Fibroblast of mammary gland (primary cell): Measurements from ENCODE around the gene RITA1.

Experiments used
- DNase-seq: peaks from one replicate; pipeline ENCODE4 v3.0.0-alpha.2; 2010; ENCODE audit warnings: low read depth
- H3K4me3 ChIP-seq: 2 replicates; pipeline ENCODE4 v1.5.1; 2011; ENCODE audit warnings: low read depth, mild to moderate bottlenecking, low read length, moderate library complexity; ENCODE audit not compliant: control insufficient read depth
- TF ChIP-seq, protein P1 (sequence below): conservative IDR thresholded peaks from 2 replicates; pipeline ENCODE4 v1.5.1; 2011; ENCODE audit warnings: low read depth, low read length, inconsistent platforms; ENCODE audit not compliant: control insufficient read depth, insufficient read depth

The RITA1 gene

GRCh38 chr12:113152835-113153814 is 32.4 kb upstream of the RITA1 start:
- DNase-seq, result peak; percentile 70
- no peak overlapping the region for H3K4me3 ChIP-seq
- TF ChIP-seq, protein P1, sequence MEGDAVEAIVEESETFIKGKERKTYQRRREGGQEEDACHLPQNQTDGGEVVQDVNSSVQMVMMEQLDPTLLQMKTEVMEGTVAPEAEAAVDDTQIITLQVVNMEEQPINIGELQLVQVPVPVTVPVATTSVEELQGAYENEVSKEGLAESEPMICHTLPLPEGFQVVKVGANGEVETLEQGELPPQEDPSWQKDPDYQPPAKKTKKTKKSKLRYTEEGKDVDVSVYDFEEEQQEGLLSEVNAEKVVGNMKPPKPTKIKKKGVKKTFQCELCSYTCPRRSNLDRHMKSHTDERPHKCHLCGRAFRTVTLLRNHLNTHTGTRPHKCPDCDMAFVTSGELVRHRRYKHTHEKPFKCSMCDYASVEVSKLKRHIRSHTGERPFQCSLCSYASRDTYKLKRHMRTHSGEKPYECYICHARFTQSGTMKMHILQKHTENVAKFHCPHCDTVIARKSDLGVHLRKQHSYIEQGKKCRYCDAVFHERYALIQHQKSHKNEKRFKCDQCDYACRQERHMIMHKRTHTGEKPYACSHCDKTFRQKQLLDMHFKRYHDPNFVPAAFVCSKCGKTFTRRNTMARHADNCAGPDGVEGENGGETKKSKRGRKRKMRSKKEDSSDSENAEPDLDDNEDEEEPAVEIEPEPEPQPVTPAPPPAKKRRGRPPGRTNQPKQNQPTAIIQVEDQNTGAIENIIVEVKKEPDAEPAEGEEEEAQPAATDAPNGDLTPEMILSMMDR, result peak; percentile 38

GRCh38 chr12:113154351-113154973 is 31.1 kb upstream of the RITA1 start:
- H3K4me3 ChIP-seq, result no peak overlapping the region
- peak; percentile 12 for DNase-seq

GRCh38 chr12:113155060-113155459 is 30.5 kb upstream of the RITA1 start:
- no peak overlapping the region for H3K4me3 ChIP-seq
- TF ChIP-seq, protein P1, result no peak
- no peak for DNase-seq

More at GRCh38 chr12:113154351-113154973, 31.1 kb upstream of the RITA1 start:
- TF ChIP-seq, protein P1, result no peak

DNA sequence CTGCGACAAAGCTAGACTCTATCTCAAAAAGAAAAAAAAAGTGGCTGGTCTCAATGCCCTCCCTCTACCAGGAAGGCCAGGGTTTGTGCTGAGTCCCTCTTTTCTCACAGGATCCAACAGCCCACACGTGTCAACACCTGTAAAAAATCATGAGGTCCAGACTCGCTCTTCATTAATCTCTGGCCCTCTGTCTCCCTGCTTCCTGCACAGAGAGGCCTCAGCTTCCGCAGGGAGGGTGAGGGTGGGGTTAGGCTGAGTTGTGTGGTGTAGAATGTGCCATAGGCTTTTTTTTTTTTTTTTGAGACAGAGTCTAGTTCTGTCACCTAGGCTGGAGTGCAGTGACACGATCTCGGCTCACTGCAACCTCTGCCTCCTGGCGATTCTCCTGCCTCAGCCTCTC is 29.9 kb upstream of the RITA1 start:
- no peak for DNase-seq
- no peak overlapping the region for H3K4me3 ChIP-seq
- TF ChIP-seq, protein P1, result no peak

DNA sequence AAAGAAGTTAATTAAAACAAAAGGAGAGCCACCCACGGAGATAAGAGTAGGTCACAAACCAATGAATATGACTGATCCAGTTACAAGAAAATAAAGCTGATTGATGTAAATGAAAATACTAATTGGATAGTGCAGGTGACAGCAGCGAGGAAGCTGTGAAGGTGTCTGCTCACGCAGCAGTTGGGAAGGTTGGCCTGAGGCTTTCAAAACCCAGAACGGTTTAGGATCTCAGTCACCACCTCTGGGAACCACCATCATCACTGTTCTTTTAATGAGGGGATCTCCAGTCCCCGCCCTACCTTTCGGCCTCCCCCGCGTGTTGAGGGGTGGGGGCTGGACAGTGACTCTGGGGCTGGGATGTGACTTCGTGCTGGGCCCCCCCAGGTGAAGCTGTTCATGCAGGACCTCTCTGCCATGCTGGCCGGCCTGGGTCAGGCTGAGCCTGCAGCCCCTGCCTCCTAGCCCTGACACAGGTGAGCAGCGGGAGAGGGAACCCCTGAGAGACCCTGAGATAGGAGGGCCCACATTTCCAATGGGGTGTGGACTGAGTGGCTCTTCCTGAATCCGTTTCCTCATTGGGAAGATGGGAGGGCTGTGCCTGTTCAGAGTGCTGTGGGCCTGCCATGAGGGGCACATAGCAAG is 28.2 kb upstream of the RITA1 start:
- TF ChIP-seq, protein P1, result no peak
- no peak for DNase-seq
- H3K4me3 ChIP-seq, result no peak overlapping the region

DNA sequence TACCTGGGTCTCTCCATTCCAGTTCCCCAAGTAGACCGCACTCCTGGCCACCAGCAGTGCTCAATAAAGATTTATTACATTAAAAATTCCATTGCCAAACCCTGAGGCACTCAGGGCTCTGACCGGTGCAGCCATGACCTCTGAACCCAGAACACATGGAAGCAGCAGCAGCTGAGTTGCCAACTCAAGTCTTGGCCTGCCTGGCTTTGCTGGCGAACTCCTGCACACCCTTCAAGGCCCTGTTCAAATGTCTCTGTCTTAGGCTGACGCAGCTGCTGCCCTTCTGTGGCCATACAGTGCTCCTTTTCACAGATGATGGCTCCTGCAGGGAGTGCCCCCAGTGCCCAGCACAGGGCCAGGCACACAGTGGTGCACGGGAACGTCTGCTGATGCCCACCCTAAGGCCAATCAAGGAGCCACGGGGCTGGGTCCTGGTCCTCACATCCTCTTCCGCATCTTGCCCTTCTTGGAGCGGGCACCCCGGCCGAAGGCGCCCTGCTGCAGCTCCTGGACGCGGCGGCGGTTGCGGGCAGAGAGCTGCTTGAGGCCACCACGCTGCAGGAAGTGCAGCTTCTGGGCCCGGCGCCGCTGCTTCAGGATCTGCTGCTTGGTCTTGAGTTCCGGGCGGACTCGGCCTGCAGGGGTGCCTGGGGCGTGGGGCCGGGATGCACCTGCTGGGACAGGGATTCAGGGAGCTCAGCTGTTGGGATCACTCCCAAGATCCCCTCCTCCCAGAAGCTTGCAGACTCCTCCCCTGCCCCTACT is 26.9 kb upstream of the RITA1 start:
- no peak overlapping the region for H3K4me3 ChIP-seq
- TF ChIP-seq, protein P1, result no peak
- DNase-seq, result no peak
